GM12892 (cell line): ENCODE measurements around the gene NPAS3.

Source experiments
- POLR2A ChIP-seq: IDR thresholded peaks from 2 replicates; pipeline ENCODE4 v1.6.1; 2011; ENCODE audit warnings: low read depth, low read length, control low read depth
- TAF1 ChIP-seq: IDR thresholded peaks from 2 replicates; pipeline ENCODE4 v1.6.1; 2011; ENCODE audit warnings: low read depth, mild to moderate bottlenecking, control low read depth, low read length, borderline replicate concordance

GRCh38 chr14:33847066-33847465, 908.4 kb downstream of the NPAS3 start:
- TF ChIP-seq POLR2A (no peak), TAF1 (no peak)
